PC-9 (cell line): ENCODE data around the gene CNBP.

Experiments
- EZH2 ChIP-seq: fragments of 200-600 bp; sonication (generic); IDR thresholded peaks from 2 replicates; pipeline ENCODE4 v1.8.0; 2017; ENCODE audit warnings: antibody characterized with exemption, low read depth
- TF ChIP-seq, protein P1 (sequence below): fragments of 200-600 bp; sonication (generic); conservative IDR thresholded peaks from 2 replicates; pipeline ENCODE4 v1.6.1; 2017; ENCODE audit warnings: mixed run types, antibody characterized with exemption, mild to moderate bottlenecking, moderate library complexity

- TF ChIP-seq, protein P1, sequence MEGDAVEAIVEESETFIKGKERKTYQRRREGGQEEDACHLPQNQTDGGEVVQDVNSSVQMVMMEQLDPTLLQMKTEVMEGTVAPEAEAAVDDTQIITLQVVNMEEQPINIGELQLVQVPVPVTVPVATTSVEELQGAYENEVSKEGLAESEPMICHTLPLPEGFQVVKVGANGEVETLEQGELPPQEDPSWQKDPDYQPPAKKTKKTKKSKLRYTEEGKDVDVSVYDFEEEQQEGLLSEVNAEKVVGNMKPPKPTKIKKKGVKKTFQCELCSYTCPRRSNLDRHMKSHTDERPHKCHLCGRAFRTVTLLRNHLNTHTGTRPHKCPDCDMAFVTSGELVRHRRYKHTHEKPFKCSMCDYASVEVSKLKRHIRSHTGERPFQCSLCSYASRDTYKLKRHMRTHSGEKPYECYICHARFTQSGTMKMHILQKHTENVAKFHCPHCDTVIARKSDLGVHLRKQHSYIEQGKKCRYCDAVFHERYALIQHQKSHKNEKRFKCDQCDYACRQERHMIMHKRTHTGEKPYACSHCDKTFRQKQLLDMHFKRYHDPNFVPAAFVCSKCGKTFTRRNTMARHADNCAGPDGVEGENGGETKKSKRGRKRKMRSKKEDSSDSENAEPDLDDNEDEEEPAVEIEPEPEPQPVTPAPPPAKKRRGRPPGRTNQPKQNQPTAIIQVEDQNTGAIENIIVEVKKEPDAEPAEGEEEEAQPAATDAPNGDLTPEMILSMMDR: no peak
- no peak for TF ChIP-seq EZH2
Observed at GRCh38 chr3:129196601-129197000, 12.9 kb upstream of the CNBP start.
